AG09309 (cell line): ENCODE measurements around the gene THUMPD2.
A peak's percentile ranks its signal among the peaks of the same experiment; 100 is the strongest.

Source experiments
- DNase-seq: peaks from one replicate; pipeline ENCODE4 v3.0.0-alpha.2; 2010; ENCODE audit warnings: low read depth
- H3K4me3 ChIP-seq: 2 replicates; pipeline ENCODE4 v1.5.1; 2011; ENCODE audit warnings: mild to moderate bottlenecking, low read depth, low read length, moderate library complexity; ENCODE audit not compliant: control insufficient read depth
- CTCF ChIP-seq: IDR thresholded peaks from 2 replicates; pipeline ENCODE4 v1.5.1; 2011; ENCODE audit warnings: mild to moderate bottlenecking, low read depth, low read length, inconsistent platforms; ENCODE audit not compliant: insufficient read depth, control insufficient read depth; ENCODE audit errors: missing control alignments

THUMPD2 gene

GRCh38 chr2:39705638-39706037, 73.4 kb downstream of the THUMPD2 start:
- TF ChIP-seq CTCF: no peak
- DNase-seq: no peak

GRCh38 chr2:39704540-39704939, 74.5 kb downstream of the THUMPD2 start:
- TF ChIP-seq CTCF: no peak
- no peak for DNase-seq
- no peak overlapping the region for H3K4me3 ChIP-seq

More at GRCh38 chr2:39705638-39706037, 73.4 kb downstream of the THUMPD2 start:
- H3K4me3 ChIP-seq: no peak overlapping the region

DNA sequence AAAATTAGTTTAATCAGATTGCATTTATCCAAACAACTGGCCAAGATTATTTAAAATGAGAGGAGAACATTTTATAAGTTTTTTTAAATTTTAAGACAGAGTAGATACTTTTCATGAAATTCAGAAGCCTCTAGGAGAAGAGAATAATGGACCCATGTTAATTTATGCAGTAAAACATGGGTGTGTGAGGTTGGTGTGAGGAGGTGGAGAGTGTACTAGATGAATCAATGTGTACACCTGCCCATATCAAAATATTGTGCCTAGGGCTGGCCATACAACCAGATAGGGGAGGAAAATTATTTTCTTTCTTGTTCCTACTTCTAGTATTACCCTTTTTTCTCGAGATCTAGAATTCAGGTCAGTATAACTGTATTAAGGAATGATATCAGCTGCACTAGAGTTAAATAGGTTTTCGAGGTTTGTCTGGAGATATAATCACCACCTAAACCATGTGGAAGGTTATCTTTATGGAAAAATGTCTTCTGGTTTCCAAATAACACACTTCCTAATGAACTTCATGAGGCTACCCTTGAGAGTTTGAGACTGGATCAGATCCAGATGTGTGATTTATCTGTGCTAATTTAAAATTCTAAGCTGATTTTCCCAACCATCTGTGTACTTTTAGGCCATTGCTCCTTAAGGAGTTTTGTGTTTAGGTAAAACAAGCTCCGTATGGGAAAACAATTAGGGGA, 75.7 kb downstream of the THUMPD2 start:
- no peak overlapping the region for H3K4me3 ChIP-seq
- TF ChIP-seq CTCF: no peak
- no peak for DNase-seq

- no peak for TF ChIP-seq CTCF
- no peak overlapping the region for H3K4me3 ChIP-seq
- DNase-seq: no peak
These were observed 77.9 kb downstream of the THUMPD2 start for GRCh38 chr2:39701137-39701536.

- H3K4me3 ChIP-seq: no peak overlapping the region
- no peak for DNase-seq
- no peak for TF ChIP-seq CTCF
These were observed 81.6 kb downstream of the THUMPD2 start for GRCh38 chr2:39697454-39697853.

DNA sequence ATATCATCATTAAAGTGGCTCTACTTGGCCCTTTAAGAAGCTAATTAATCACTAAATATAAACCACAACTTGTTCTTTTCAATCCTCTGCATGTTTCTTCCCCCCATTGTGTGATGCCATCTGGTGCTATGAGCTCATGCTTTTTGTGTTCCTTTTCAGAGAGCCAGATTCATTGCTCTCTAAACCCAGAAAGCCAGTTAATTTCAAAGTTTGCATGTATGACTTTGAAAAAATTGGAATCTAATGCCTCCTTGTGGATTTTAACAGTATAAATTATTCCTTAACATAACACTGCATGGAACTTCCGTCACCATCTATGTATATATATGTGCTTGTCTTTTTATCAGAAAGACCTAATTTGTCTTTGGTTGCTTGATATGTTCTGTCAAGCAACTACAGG, 82.2 kb downstream of the THUMPD2 start:
- peak; percentile 33 for TF ChIP-seq CTCF

More for the DNA sequence above, 82.2 kb downstream of the THUMPD2 start:
- DNase-seq: peak; percentile 33
- H3K4me3 ChIP-seq: no peak overlapping the region
